Skeletal muscle tissue (tissue), 4 donors: ENCODE data around the gene MED31. TPM values are rescaled to one million over a fixed set of nuclear protein-coding genes. Genes with fewer than 3 reads are reported as not detected.

ENCODE experiments used
- H3K27ac ChIP-seq: one replicate; pipeline ENCODE4 v1.7.0; 2013; ENCODE audit warnings: mild to moderate bottlenecking, low read depth, low read length, inconsistent platforms
- H3K27me3 ChIP-seq, 3 donors: one replicate each; pipeline ENCODE4 v1.7.0; 2013; ENCODE audit warnings: low read length in 3 of 3; ENCODE audit not compliant: control insufficient read depth in 3 of 3, insufficient read depth in 3 of 3
- H3K36me3 ChIP-seq, 3 donors: one replicate each; pipeline ENCODE4 v1.7.0; 2013; ENCODE audit warnings: low read length in 3 of 3; ENCODE audit not compliant: control insufficient read depth in 3 of 3, insufficient read depth in 3 of 3
- H3K4me1 ChIP-seq, 3 donors: one replicate each; pipeline ENCODE4 v1.7.0; 2013; ENCODE audit warnings: low read length in 3 of 3, mild to moderate bottlenecking in 3 of 3; ENCODE audit not compliant: control insufficient read depth in 3 of 3, insufficient read depth in 3 of 3
- H3K4me3 ChIP-seq, 3 donors: one replicate each; pipeline ENCODE4 v1.7.0; 2013; ENCODE audit warnings: low read length in 3 of 3
- H3K9ac ChIP-seq, 3 donors: one replicate each; pipeline ENCODE4 v1.7.0; 2013; ENCODE audit warnings: low read length in 3 of 3, mild to moderate bottlenecking in 3 of 3, moderate library complexity in 2 of 3, low read depth in 1 of 3
- H3K9me3 ChIP-seq, 3 donors: one replicate each; pipeline ENCODE4 v1.7.0; 2013; ENCODE audit warnings: low read length in 3 of 3; ENCODE audit not compliant: control insufficient read depth in 3 of 3
- total RNA-seq: library from RNA; depleted of rRNA; stranded (reverse); fragments of >200 nt; gene quantifications from one replicate; pipeline ENCODE4 v1.2.3, GENCODE V29; 2014
- donor health status: Osteomylitis.

MED31 gene
- total RNA-seq, 1 donor from 2014 or later = 3.1 TPM

DNA sequence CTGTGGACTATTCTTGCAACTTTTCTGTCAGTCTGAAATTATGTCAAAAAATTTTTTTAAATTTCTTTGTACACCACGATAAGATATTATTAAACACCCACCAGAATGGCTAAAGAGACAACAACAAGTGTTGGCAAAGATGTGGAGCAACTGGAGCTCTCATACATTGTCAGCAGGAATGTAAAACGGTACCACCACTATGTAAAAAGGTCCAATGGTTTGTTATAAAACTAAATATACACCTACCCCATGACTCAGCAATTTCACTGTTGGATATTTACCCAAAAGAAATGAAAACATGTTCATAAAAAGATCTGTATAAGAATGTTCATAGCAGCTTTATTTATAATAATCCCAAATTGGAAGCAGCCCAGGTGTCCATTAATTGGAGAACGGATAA, 18.1 kb downstream of the MED31 start:
- Histone ChIP-seq H3K9ac (no peak overlapping the region), H3K4me3 (no peak overlapping the region), H3K9me3 (no peaks in the 10 kb centered on the region), H3K36me3 (peaks cover 3 to 21% (median 15%) of the 10 kb centered on the region in 3 donors), H3K27ac (no peak overlapping the region), H3K4me1 (peaks cover 0 to 1% (median 0%) of the 10 kb centered on the region in 3 donors), H3K27me3 (no peaks in the 10 kb centered on the region)

DNA sequence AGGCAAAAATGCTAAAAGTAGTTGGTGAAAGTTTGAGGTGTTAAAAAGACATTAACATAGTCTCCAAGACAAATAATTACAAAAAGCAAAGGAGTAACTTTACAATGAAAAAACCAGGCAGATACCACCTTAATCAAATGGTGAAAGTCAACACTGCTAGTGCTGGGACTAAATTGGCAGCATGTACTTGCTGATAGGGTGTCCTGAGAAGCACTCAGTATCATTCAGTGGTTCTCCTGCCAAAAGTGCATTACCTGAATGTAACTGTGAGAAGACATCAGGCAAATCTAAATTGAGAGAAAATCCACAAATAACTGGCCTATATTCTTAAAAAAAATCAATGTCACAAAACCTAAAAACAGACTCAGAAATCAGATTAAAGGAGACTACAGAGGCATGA, 18.9 kb downstream of the MED31 start:
- H3K27ac ChIP-seq = no peak overlapping the region
- peaks cover 5 to 24% (median 22%) of the 10 kb centered on the region in 3 donors for H3K36me3 ChIP-seq

DNA sequence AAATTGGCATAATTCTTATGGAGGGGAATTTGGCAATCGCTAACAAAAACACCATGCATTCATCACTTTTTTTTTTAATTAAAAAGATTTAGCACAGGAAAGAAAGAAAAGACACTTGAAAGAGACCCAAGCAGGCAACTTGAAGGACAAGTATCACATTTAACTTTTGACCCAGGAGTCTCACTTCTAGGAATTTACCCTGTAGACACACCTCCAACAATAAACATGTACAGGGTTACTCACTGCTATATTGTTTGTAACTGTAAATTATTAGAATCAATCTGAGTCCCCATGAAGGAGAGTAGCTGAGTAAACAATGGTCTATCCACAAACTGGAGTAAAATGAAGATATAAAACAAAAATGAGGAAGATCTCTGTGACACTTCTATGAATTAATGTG, 21.0 kb downstream of the MED31 start:
- Histone ChIP-seq H3K9me3 (no peaks in the 10 kb centered on the region), H3K9ac (no peak overlapping the region), H3K36me3 (peaks cover 6 to 24% (median 22%) of the 10 kb centered on the region in 3 donors), H3K27ac (no peak overlapping the region), H3K4me3 (no peak overlapping the region), H3K4me1 (no peaks in the 10 kb centered on the region), H3K27me3 (no peaks in the 10 kb centered on the region)

More for the DNA sequence above, 18.9 kb downstream of the MED31 start:
- Histone ChIP-seq H3K9me3 (no peaks in the 10 kb centered on the region), H3K27me3 (no peaks in the 10 kb centered on the region), H3K4me1 (no peaks in the 10 kb centered on the region), H3K4me3 (no peak overlapping the region), H3K9ac (no peak overlapping the region)

DNA sequence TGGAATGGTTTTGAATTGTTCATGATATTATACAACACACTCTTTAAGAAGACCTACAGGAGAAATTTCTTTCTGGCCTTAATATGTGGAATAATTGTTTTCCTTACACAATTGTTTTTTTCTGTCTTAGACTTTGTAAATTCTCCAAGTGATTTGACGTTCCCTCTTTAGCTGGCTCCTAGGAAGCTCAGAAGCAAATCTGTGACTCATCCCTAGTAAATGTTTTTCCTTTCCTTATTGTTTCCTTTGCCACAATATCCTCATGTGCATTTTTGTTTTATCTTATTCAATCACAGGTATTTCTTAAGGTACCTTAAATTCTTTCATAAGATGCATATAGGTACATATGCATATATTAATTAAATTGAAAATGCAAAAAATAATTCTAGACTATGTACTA, 24.4 kb downstream of the MED31 start:
- Histone ChIP-seq H3K27ac (no peak overlapping the region), H3K9me3 (no peaks in the 10 kb centered on the region), H3K4me3 (no peak overlapping the region), H3K36me3 (peaks cover 5 to 22% (median 8%) of the 10 kb centered on the region in 3 donors), H3K27me3 (no peaks in the 10 kb centered on the region), H3K4me1 (no peaks in the 10 kb centered on the region), H3K9ac (no peak overlapping the region)

DNA sequence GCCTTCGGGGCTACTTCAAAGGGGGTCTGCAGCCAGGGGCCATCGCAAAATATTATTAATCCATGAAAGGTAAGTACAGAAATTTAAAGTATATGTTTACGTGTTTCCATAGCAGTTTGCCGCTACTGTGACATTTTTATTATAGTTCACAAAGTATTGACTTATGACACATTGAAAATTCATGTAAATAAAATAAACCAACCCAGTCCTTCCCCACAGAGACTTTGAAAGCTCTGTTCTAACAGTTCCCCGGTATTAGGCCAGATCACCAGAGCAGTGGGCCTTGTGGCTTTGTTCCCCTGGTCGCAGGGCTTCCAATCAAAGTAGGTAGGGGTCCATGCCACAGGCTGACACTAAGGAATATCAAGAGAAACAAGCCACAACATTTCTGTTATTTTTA, 24.8 kb downstream of the MED31 start:
- Histone ChIP-seq H3K9me3 (no peaks in the 10 kb centered on the region), H3K9ac (no peak overlapping the region), H3K27me3 (no peaks in the 10 kb centered on the region), H3K36me3 (peaks cover 5 to 22% (median 7%) of the 10 kb centered on the region in 3 donors), H3K4me3 (no peak overlapping the region), H3K4me1 (no peaks in the 10 kb centered on the region), H3K27ac (no peak overlapping the region)

DNA sequence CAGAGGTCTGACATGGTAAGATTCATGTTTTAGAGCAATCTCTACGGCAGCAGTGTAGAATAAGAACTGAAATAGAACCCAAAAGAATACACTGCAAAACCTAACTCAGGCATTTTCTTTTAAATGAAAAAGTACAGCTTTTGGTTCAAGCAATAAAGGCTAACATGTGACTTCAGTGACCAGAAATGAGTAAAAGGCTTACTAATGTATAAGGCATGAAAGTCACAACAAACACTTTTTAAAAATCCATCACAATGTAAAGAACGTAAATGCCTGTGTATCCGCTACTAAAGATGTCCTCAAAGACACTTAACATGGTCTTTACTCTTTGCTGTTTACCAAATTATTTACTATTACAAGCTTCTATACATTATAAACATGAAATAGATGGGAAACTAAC, 27.5 kb downstream of the MED31 start:
- Histone ChIP-seq H3K4me1 (no peaks in the 10 kb centered on the region), H3K9me3 (no peaks in the 10 kb centered on the region), H3K36me3 (peaks cover 5 to 29% (median 11%) of the 10 kb centered on the region in 3 donors), H3K9ac (no peak overlapping the region), H3K27me3 (no peaks in the 10 kb centered on the region), H3K4me3 (no peak overlapping the region), H3K27ac (no peak overlapping the region)

DNA sequence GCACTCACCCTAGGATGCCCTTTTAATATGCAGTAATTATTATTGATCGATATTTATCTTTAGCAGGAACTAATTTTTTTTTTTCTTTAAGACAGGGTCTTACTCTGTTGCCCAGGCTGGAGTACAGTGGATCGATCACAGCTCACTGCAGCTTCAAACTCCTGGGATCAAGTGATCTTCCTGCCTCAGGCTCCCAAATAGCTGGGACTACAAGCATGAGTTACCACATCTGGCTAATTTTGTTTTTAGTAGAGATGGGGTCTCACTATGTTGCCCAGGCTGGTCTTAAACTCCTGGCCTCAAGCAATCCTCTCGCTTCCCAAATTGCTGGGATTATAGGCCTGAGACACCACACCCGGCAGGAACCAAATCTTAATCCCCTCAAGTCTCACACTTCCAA, 40.2 kb downstream of the MED31 start:
- Histone ChIP-seq H3K9me3 (no peaks in the 10 kb centered on the region), H3K27ac (no peak overlapping the region), H3K9ac (no peak overlapping the region), H3K36me3 (peaks cover 8 to 30% (median 24%) of the 10 kb centered on the region in 3 donors), H3K4me1 (no peaks in the 10 kb centered on the region), H3K4me3 (no peak overlapping the region), H3K27me3 (no peaks in the 10 kb centered on the region)

DNA sequence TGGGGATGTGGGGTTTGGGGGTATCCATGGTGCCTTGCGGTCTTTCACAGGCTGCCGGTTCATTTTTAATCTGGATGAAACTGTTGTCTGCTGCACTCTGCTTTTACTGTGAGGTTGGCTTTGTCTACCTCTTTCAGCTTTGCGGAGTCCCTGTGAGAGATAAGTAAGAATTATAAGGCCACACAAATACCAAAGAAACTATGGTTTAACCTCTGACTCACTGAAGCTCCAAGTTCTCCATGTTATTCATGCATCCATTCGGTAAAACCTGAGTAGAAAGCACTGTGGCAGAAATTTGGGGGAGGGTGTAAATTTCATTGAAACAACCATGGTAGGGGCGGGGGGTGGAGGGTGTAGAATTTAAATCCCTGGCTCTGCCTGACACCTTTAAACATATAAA, 41.4 kb downstream of the MED31 start:
- Histone ChIP-seq H3K4me1 (no peaks in the 10 kb centered on the region), H3K9ac (no peak overlapping the region), H3K36me3 (peaks cover 8 to 42% (median 29%) of the 10 kb centered on the region in 3 donors)

DNA sequence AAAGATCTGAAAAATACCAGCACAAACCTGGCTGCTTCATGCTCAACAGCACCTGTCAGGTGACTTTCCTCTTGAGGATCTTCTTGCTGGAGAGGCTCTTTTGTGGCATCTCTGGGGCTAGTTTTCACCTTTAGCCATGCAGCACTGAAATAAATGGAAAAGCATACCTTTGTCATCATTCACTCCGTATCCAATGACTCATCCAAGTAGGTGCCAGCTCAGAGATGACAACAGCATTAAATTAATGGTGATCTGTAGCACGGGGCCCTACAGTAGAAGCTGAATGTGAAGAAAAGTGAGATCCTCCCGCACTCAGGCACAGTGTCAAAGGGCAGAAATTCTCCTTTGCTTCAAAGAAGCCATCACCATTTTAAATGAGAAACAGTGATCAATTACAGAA, 43.1 kb downstream of the MED31 start:
- Histone ChIP-seq H3K4me1 (no peaks in the 10 kb centered on the region), H3K4me3 (no peak overlapping the region), H3K9me3 (no peaks in the 10 kb centered on the region), H3K27me3 (no peaks in the 10 kb centered on the region), H3K9ac (no peak overlapping the region), H3K27ac (no peak overlapping the region), H3K36me3 (peaks cover 8 to 42% (median 34%) of the 10 kb centered on the region in 3 donors)

More for the DNA sequence above, 41.4 kb downstream of the MED31 start:
- no peak overlapping the region for H3K4me3 ChIP-seq
- H3K27me3 ChIP-seq = no peaks in the 10 kb centered on the region
- H3K9me3 ChIP-seq = no peaks in the 10 kb centered on the region
- no peak overlapping the region for H3K27ac ChIP-seq

DNA sequence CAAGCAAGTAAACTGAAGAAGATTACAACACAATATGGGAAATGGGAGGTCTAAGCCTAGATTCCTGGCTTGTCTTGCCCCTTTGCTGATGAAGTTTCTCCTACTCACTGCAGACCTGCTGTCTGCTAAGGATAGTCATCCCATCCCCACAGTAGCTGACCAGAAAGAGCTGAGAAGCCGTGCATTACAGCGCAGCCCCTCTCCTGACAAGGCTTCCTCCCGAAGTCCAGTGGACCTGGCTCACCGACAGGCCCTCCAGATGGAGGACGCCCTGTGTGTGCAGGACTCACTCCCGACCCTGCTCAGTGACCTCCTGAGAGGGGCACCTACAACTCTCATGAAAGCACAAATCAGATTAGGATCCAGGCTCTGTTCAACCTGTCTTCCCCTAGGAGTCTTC, 46.3 kb downstream of the MED31 start:
- no peaks in the 10 kb centered on the region for H3K4me1 ChIP-seq
- H3K9me3 ChIP-seq = no peaks in the 10 kb centered on the region
- no peak overlapping the region for H3K27ac ChIP-seq
- H3K27me3 ChIP-seq = no peaks in the 10 kb centered on the region
- peaks cover 8 to 44% (median 34%) of the 10 kb centered on the region in 3 donors for H3K36me3 ChIP-seq
- no peak overlapping the region for H3K4me3 ChIP-seq
- no peak overlapping the region for H3K9ac ChIP-seq
